Measurements from ENCODE around the gene NR2C2AP.

The NR2C2AP gene

GRCh38 chr19:19214159-19214490, 10.9 kb upstream of the NR2C2AP start:
- no peak for DNase-seq

- DNase-seq: no peak
These were observed 10.4 kb upstream of the NR2C2AP start for GRCh38 chr19:19213426-19214158.

GRCh38 chr19:19212916-19213315, 9.7 kb upstream of the NR2C2AP start:
- DNase-seq: no peak

- no peak for DNase-seq
These were observed 8.5 kb upstream of the NR2C2AP start, which contains the start of gene NCAN for GRCh38 chr19:19211499-19212420. TSS of gene NCAN (plus strand) at chr19:19211958. CDS start at chr19:19216954, 4,996 bp downstream.

GRCh38 chr19:19209372-19209771, 6.2 kb upstream of the NR2C2AP start:
- DNase-seq: no peak

- DNase-seq: no peak
These were observed 4.7 kb upstream of the NR2C2AP start for GRCh38 chr19:19207637-19208572.

- DNase-seq: no peak
These were observed 3.7 kb upstream of the NR2C2AP start for GRCh38 chr19:19206938-19207337.

- DNase-seq: no peak
These were observed 2.5 kb upstream of the NR2C2AP start for GRCh38 chr19:19205416-19206410.

- DNase-seq: no peak
These were observed 967 bp upstream of the NR2C2AP start for GRCh38 chr19:19204181-19204580.

GRCh38 chr19:19202707-19203011, 555 bp downstream of the NR2C2AP start:
- no peak for DNase-seq

- DNase-seq: no peak
These were observed 1.2 kb downstream of the NR2C2AP start for GRCh38 chr19:19201697-19202630.

GRCh38 chr19:19193926-19194325, 9.3 kb downstream of the NR2C2AP start:
- no peak for DNase-seq

- DNase-seq: no peak
These were observed 10.2 kb downstream of the NR2C2AP start for GRCh38 chr19:19192910-19193423.

- peak; percentile 99 for DNase-seq
These were observed 10.9 kb downstream of the NR2C2AP start, which contains the start of the genes BORCS8 and RFXANK for GRCh38 chr19:19192078-19192882. TSS of gene BORCS8 (minus strand) at chr19:19192152. CDS start at chr19:19192117, 35 bp downstream. TSS of gene RFXANK (plus strand) at chr19:19192258. CDS start at chr19:19193947, 1,689 bp downstream.

- no peak for DNase-seq
These were observed 11.5 kb downstream of the NR2C2AP start for GRCh38 chr19:19191768-19192077.

GRCh38 chr19:19186742-19187141, 16.5 kb downstream of the NR2C2AP start:
- no peak for DNase-seq

GRCh38 chr19:19185853-19186740, 17.1 kb downstream of the NR2C2AP start:
- DNase-seq: peak; percentile 51

GRCh38 chr19:19181488-19181998, 21.7 kb downstream of the NR2C2AP start:
- no peak for DNase-seq

All from fibroblast of skin of right biceps (primary cell).